K562 (cell line): ENCODE measurements around the gene CALML3. TPM values are rescaled to one million over a fixed set of nuclear protein-coding genes. Genes with fewer than 3 reads are reported as not detected.

Experiments used
- ATAC-seq: fragments of 200-7000 bp; cut with Tn5 transposase; 3 replicates; pipeline ENCODE4 v1.9.1; 2020; ENCODE audit warnings: moderate library complexity
- BruUV-seq: library from RNA; stranded (reverse); fragments of 400-500 nt; replicated peaks from 2 replicates; lab custom pipeline; 2021; lab: Mats Ljungman, UMichigan
- CTCF ChIA-PET: fragments of 300-600 bp; formaldehyde crosslinking; extraction: SDS; loops from one replicate; lab custom pipeline; 2021; ENCODE audit warnings: low intra/inter-chr PET ratio; lab: Yijun Ruan, JAX
- POLR2A ChIA-PET: fragments of 300-600, 350-650 bp; sonication (Branson Sonifier 250); formaldehyde crosslinking; extraction: SDS; loops from one replicate; lab custom pipeline; 2021; ENCODE audit warnings: antibody characterized with exemption, inconsistent platforms; lab: Yijun Ruan, JAX
- DNase-seq, 4 experiments: peaks; one replicate each; pipeline versions ENCODE4 v3.0.0 to v3.0.0-alpha.2; 2011 to 2018; ENCODE audit warnings: low spot score in 3 of 4, mixed read lengths in 3 of 4; ENCODE audit errors: extremely low read depth in 1 of 4
- FAIRE-seq: peaks from 2 replicates; lab custom pipeline; 2011; peaks lifted over from hg19 to GRCh38; lab: Jason Lieb, UNC
- H2AFZ ChIP-seq: 2 replicates; pipeline ENCODE4 v1.6.0; 2011; ENCODE audit warnings: low read depth, low read length, control low read depth, inconsistent platforms
- H3K27ac ChIP-seq: fragments of 200-600 bp; 3 replicates; pipeline ENCODE4 v1.8.0; 2011; ENCODE audit warnings: low read depth, mild to moderate bottlenecking, control low read depth, inconsistent platforms, low read length, moderate library complexity, mixed read lengths; ENCODE audit errors: extremely low read depth
- H3K27me3 ChIP-seq, 2 experiments: fragments of 300-600 bp in 1 of 2; 2 replicates in 1 of 2; 3 replicates in 1 of 2; pipeline versions ENCODE4 v1.6.0 to v1.8.0; 2011; ENCODE audit warnings: inconsistent platforms in 2 of 2, low read length in 2 of 2, mild to moderate bottlenecking in 1 of 2, mixed read lengths in 1 of 2, moderate library complexity in 1 of 2; ENCODE audit not compliant: control insufficient read depth in 2 of 2, insufficient read depth in 2 of 2
- H3K36me3 ChIP-seq: fragments of 300-600 bp; 3 replicates; pipeline ENCODE4 v1.8.0; 2011; ENCODE audit warnings: mild to moderate bottlenecking, low read length, inconsistent platforms; ENCODE audit not compliant: control insufficient read depth, insufficient read depth
- H3K4me1 ChIP-seq, 2 experiments: fragments of 200-600 bp in 1 of 2; replicated peaks in 1 of 2; 2 replicates in 1 of 2; 3 replicates in 1 of 2; pipeline versions ENCODE4 v1.5.1 to v1.8.0; 2011; ENCODE audit warnings: inconsistent platforms in 2 of 2, low read length in 2 of 2, mild to moderate bottlenecking in 1 of 2, mixed read lengths in 1 of 2, moderate library complexity in 1 of 2; ENCODE audit not compliant: control insufficient read depth in 2 of 2, insufficient read depth in 2 of 2
- H3K4me2 ChIP-seq: 2 replicates; pipeline ENCODE4 v1.6.1; 2011; ENCODE audit warnings: low read length, control low read depth, inconsistent platforms, mixed read lengths; ENCODE audit not compliant: insufficient read depth
- H3K4me3 ChIP-seq: fragments of 200-600 bp; sonication (generic), shearing (Covaris generic); 2 replicates; pipeline ENCODE4 v1.5.1; 2016; ENCODE audit warnings: control low read depth, inconsistent platforms
- H3K79me2 ChIP-seq: fragments of 200-600 bp; 3 replicates; pipeline ENCODE4 v1.8.0; 2011; ENCODE audit warnings: low read length, inconsistent platforms; ENCODE audit not compliant: control insufficient read depth, insufficient read depth
- H3K9ac ChIP-seq, 2 experiments: 2 replicates each; pipeline versions ENCODE4 v1.6.0 to v1.6.1; 2011; ENCODE audit warnings: low read depth in 2 of 2, low read length in 2 of 2, control low read depth in 1 of 2, inconsistent platforms in 1 of 2, mild to moderate bottlenecking in 1 of 2, mixed read lengths in 1 of 2; ENCODE audit not compliant: insufficient read depth in 1 of 2
- H3K9me1 ChIP-seq: one replicate; pipeline ENCODE4 v1.6.0; 2011; ENCODE audit warnings: inconsistent platforms, mild to moderate bottlenecking, low read length, moderate library complexity; ENCODE audit not compliant: control insufficient read depth, insufficient read depth
- H3K9me3 ChIP-seq: replicated peaks from 2 replicates; pipeline ENCODE4 v1.5.1; 2011; ENCODE audit warnings: low read depth, low read length, inconsistent platforms; ENCODE audit not compliant: control insufficient read depth, insufficient read depth
- H4K20me1 ChIP-seq: replicated peaks from 2 replicates; pipeline ENCODE4 v1.6.1; 2011; ENCODE audit warnings: low read length, inconsistent platforms, mixed read lengths; ENCODE audit not compliant: control insufficient read depth, insufficient read depth
- CBFB ChIP-seq: sonication (generic); formaldehyde crosslinking; IDR thresholded peaks from 2 replicates; pipeline ENCODE4 v1.4.0; 2020; ENCODE audit warnings: mild to moderate bottlenecking, missing genetic modification reagents
- CSDE1 ChIP-seq, 2 experiments: fragments of 450-650 bp; IDR thresholded peaks; 2 replicates each; pipeline ENCODE4 v1.6.1; 2016; ENCODE audit warnings: mild to moderate bottlenecking in 1 of 2
- ELF1 ChIP-seq: fragments of 200-800 bp; sonication (Bioruptor generic); IDR thresholded peaks from 2 replicates; pipeline ENCODE4 v1.6.1; 2016; ENCODE audit warnings: missing genetic modification characterization, missing compliant biosample characterization
- NR2C2 ChIP-seq, 2 experiments: fragments of 200-800 bp in 1 of 2; sonication (Bioruptor generic) in 1 of 2; sonication (generic) in 1 of 2; formaldehyde crosslinking in 1 of 2; IDR thresholded peaks; 2 replicates each; pipeline versions ENCODE4 v1.6.1 to v1.8.0; 2016 to 2022; ENCODE audit warnings: mild to moderate bottlenecking in 1 of 2, missing compliant biosample characterization in 1 of 2, missing genetic modification characterization in 1 of 2, missing genetic modification reagents in 1 of 2
- PHTF2 ChIP-seq: fragments of 250-450 bp; sonication (Bioruptor Pico); IDR thresholded peaks from 2 replicates; pipeline ENCODE4 v1.5.0; 2021; ENCODE audit warnings: mild to moderate bottlenecking
- PPARD ChIP-seq: fragments of 250-450 bp; sonication (Bioruptor Pico); IDR thresholded peaks from 2 replicates; pipeline ENCODE4 v1.8.0; 2022; ENCODE audit warnings: inconsistent platforms, mild to moderate bottlenecking, moderate library complexity
- RFX5 ChIP-seq: IDR thresholded peaks from 2 replicates; pipeline ENCODE4 v1.6.1; 2011; ENCODE audit warnings: low read depth, mild to moderate bottlenecking, improper control_type of control experiment, low read length
- TOE1 ChIP-seq, 2 experiments: fragments of 450-650 bp in 1 of 2; sonication (generic) in 1 of 2; formaldehyde crosslinking in 1 of 2; IDR thresholded peaks; 2 replicates each; pipeline versions ENCODE4 v1.7.1 to v1.8.0; 2016 to 2022; ENCODE audit warnings: borderline replicate concordance in 2 of 2, mild to moderate bottlenecking in 2 of 2, antibody characterized with exemption in 1 of 2, inconsistent platforms in 1 of 2, low read depth in 1 of 2, missing genetic modification reagents in 1 of 2, moderate library complexity in 1 of 2
- ZFP30 ChIP-seq: fragments of 250-450 bp; sonication (Bioruptor Pico); IDR thresholded peaks from 2 replicates; pipeline ENCODE4 v1.8.0; 2022; ENCODE audit warnings: moderate library complexity, mild to moderate bottlenecking, inconsistent platforms, borderline replicate concordance
- ZNF134 ChIP-seq: fragments of 250-450 bp; sonication (Bioruptor Pico); conservative IDR thresholded peaks from 2 replicates; pipeline ENCODE4 v1.4.0; 2020
- ZNF764 ChIP-seq: fragments of 250-450 bp; sonication (Bioruptor Pico); IDR thresholded peaks from 2 replicates; pipeline ENCODE4 v1.4.0; 2020; ENCODE audit warnings: low read depth, mild to moderate bottlenecking, moderate library complexity
- WGBS: fragments of 100-300 bp; shearing (Covaris generic); methylation state at CpG from one replicate; pipeline ENCODE4 v1.1.6; 2016; ENCODE audit warnings: low coverage, mixed read lengths; ENCODE audit not compliant: insufficient coverage; ENCODE audit errors: missing lambda C conversion rate; 5-methylcytosine and 5-hydroxymethylcytosine counted together
- in situ Hi-C: fragments of 300-500 bp; cut with MboI; formaldehyde crosslinking; loops from 4 replicates; pipeline ENCODE4 v1.15.0; 2018; ENCODE audit warnings: inconsistent platforms, mixed read lengths
- intact Hi-C: fragments of 100-400 bp; cut with micrococcal nuclease; formaldehyde crosslinking; loops from 2 replicates; pipeline ENCODE4 v1.14.2; 2022
- polyA plus RNA-seq, 8 experiments: library from polyadenylated mRNA; depleted of rRNA in 4 of 8; stranded (reverse) in 5 of 8; unstranded in 3 of 8; fragments of >200 nt; fragmentation: Nextera tagmentation in 2 of 8; fragmentation: Illumina TruSeq in 1 of 8; extraction: Ambion mirVana in 2 of 8; extraction: Trizol in 1 of 8; gene quantifications; 2 replicates each; pipeline versions ENCODE4 v1.2.1 to v1.2.3, GENCODE V29; 2011 to 2014; ENCODE audit warnings: inconsistent platforms in 1 of 8, missing spikeins in 1 of 8
- total RNA-seq, 7 experiments: library from RNA; depleted of rRNA in 6 of 7; stranded (reverse); fragments of >200 nt in 6 of 7; fragmentation: Illumina TruSeq in 2 of 7; extraction: Trizol in 2 of 7; gene quantifications; 2 replicates each; pipeline versions ENCODE4 v1.2.1 to v1.2.3, GENCODE V29; 2011 to 2021; ENCODE audit warnings: low replicate concordance in 1 of 7
- TF ChIP-seq, protein P1 (sequence below): fragments of 450-650 bp; IDR thresholded peaks from 2 replicates; pipeline ENCODE4 v1.7.0; 2016; ENCODE audit warnings: borderline replicate concordance

Gene CALML3
- total and polyA plus RNA-seq, 9 of the 15 experiments (the other 6 are each of a cell fraction or from before 2014, with no cell fraction given): not detected

GRCh38 chr10:5527332-5528200, 2.8 kb downstream of the CALML3 start (continued):
- TF ChIP-seq CSDE1 (IDR thresholded peaks at IDR 0.05) (no peak), ZFP30 (CRISPR knock-in tag) (no peak), ZNF764 (no peak), NR2C2 (CRISPR knock-in tag; IDR thresholded peaks at IDR 0.05) (no peak), NR2C2 (tag; IDR thresholded peaks at IDR 0.05) (no peak), PHTF2 (CRISPR knock-in tag) (no peak), PPARD (CRISPR knock-in tag) (no peak)

- H4K20me1 ChIP-seq: no peaks in the 10 kb centered on the region
- peaks cover 5 to 32% of the 10 kb centered on the region in 2 experiments; a peak in 3 of 5 replicates for H3K4me1 ChIP-seq
- in situ Hi-C loops (no loop called here), intact Hi-C loops (no loop called here)
- no peak overlapping the region for H2AFZ ChIP-seq
- 69% methylated on average over 10 of the region's 11 CpGs for WGBS
- no peak for ATAC-seq
- H3K9me3 ChIP-seq: no peaks in the 10 kb centered on the region
- H3K4me3 ChIP-seq: no peak overlapping the region
- no peaks in the 10 kb centered on the region for H3K36me3 ChIP-seq
- POLR2A ChIA-PET: interaction anchor here (1.0 to 1.6 kb wide), 3 partner anchors 11 to 37 kb away, joined by 3 to 6 read pairs (median 3); no protein-coding TSS in a partner anchor
- CTCF ChIA-PET: no interaction called here
- no peak overlapping the region for H3K4me2 ChIP-seq
- BruUV-seq: no TSS peak
- no peaks in the 10 kb centered on the region for H3K79me2 ChIP-seq
- no peaks in the 10 kb centered on the region for H3K27me3 ChIP-seq
- no peak for FAIRE-seq
- H3K9ac ChIP-seq: peak overlapping the region in 1 of 2 experiments; percentile 65; a peak in 1 of 4 replicates
- DNase-seq: no peak
- no peaks in the 10 kb centered on the region for H3K9me1 ChIP-seq
- TF ChIP-seq RFX5 (no peak), CBFB (CRISPR knock-in tag) (no peak), ELF1 (tag) (no peak), ZNF134 (CRISPR knock-in tag) (no peak), TOE1 (IDR thresholded peaks at IDR 0.05; ENCODE audit: borderline replicate concordance) (no peak), TOE1 (CRISPR knock-in tag; IDR thresholded peaks at IDR 0.05; ENCODE audit: borderline replicate concordance, low read depth) (no peak)
- TF ChIP-seq, protein P1, sequence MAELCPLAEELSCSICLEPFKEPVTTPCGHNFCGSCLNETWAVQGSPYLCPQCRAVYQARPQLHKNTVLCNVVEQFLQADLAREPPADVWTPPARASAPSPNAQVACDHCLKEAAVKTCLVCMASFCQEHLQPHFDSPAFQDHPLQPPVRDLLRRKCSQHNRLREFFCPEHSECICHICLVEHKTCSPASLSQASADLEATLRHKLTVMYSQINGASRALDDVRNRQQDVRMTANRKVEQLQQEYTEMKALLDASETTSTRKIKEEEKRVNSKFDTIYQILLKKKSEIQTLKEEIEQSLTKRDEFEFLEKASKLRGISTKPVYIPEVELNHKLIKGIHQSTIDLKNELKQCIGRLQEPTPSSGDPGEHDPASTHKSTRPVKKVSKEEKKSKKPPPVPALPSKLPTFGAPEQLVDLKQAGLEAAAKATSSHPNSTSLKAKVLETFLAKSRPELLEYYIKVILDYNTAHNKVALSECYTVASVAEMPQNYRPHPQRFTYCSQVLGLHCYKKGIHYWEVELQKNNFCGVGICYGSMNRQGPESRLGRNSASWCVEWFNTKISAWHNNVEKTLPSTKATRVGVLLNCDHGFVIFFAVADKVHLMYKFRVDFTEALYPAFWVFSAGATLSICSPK: no peak
- H3K27ac ChIP-seq: no peak overlapping the region
These were observed 4.4 kb downstream of the CALML3 start for GRCh38 chr10:5528989-5529701.
